Mesenchymal stem cell (in vitro differentiated cells and primary cell): ENCODE results near the gene CFAP58.

ENCODE experiments used
- DNase-seq: peaks from one replicate; pipeline ENCODE4 v3.0.0-alpha.2; 2013
- H2AFZ ChIP-seq: one replicate; pipeline ENCODE4 v1.6.1; 2013; ENCODE audit warnings: low read depth, mild to moderate bottlenecking, control low read depth, inconsistent platforms, low read length, moderate library complexity
- H2AK5ac ChIP-seq: 2 replicates; pipeline ENCODE4 v1.6.1; 2013; ENCODE audit warnings: low read length, moderate library complexity, mild to moderate bottlenecking, inconsistent platforms; ENCODE audit not compliant: severe bottlenecking
- H2BK120ac ChIP-seq: one replicate; pipeline ENCODE4 v1.6.1; 2013; ENCODE audit warnings: low read depth, mild to moderate bottlenecking, inconsistent platforms, low read length, moderate library complexity
- H2BK12ac ChIP-seq, 2 experiments: one replicate each; pipeline ENCODE4 v1.6.1; 2013; ENCODE audit warnings: inconsistent platforms in 2 of 2, low read length in 2 of 2, mild to moderate bottlenecking in 2 of 2, moderate library complexity in 2 of 2, control low read depth in 1 of 2
- H2BK15ac ChIP-seq: one replicate; pipeline ENCODE4 v1.6.1; 2013; ENCODE audit warnings: mild to moderate bottlenecking, low read depth, inconsistent platforms; ENCODE audit not compliant: poor library complexity, severe bottlenecking
- H2BK5ac ChIP-seq: 2 replicates; pipeline ENCODE4 v1.6.1; 2013; ENCODE audit warnings: low read depth, mild to moderate bottlenecking, low read length, control low read depth, inconsistent platforms; ENCODE audit not compliant: poor library complexity, severe bottlenecking
- H3K14ac ChIP-seq, 2 experiments: one replicate each; pipeline ENCODE4 v1.6.1; 2013; ENCODE audit warnings: inconsistent platforms in 2 of 2, low read length in 2 of 2, control low read depth in 1 of 2, mild to moderate bottlenecking in 1 of 2, moderate library complexity in 1 of 2
- H3K18ac ChIP-seq, 2 experiments: one replicate each; pipeline ENCODE4 v1.6.1; 2013; ENCODE audit warnings: inconsistent platforms in 2 of 2, low read length in 2 of 2, control low read depth in 1 of 2, low read depth in 1 of 2, mild to moderate bottlenecking in 1 of 2
- H3K23ac ChIP-seq, 2 experiments: one replicate each; pipeline ENCODE4 v1.6.1; 2013; ENCODE audit warnings: inconsistent platforms in 2 of 2, low read length in 2 of 2, mild to moderate bottlenecking in 2 of 2, moderate library complexity in 2 of 2, control low read depth in 1 of 2
- H3K27ac ChIP-seq: 2 replicates; pipeline ENCODE4 v1.5.1; 2013; ENCODE audit warnings: mild to moderate bottlenecking, moderate library complexity, low read length, control low read depth, inconsistent platforms; ENCODE audit not compliant: poor library complexity, severe bottlenecking
- H3K27me3 ChIP-seq, 2 experiments: 2 replicates each; pipeline versions ENCODE4 v1.6.1 to v1.7.0; 2013; ENCODE audit warnings: low read length in 2 of 2, mild to moderate bottlenecking in 2 of 2, moderate library complexity in 2 of 2, control low read depth in 1 of 2, inconsistent platforms in 1 of 2; ENCODE audit not compliant: control insufficient read depth in 1 of 2, insufficient read depth in 1 of 2
- H3K36me3 ChIP-seq, 2 experiments: 2 replicates each; pipeline versions ENCODE4 v1.6.1 to v1.7.0; 2013; ENCODE audit warnings: low read length in 2 of 2, control low read depth in 1 of 2, inconsistent platforms in 1 of 2, low read depth in 1 of 2, mild to moderate bottlenecking in 1 of 2; ENCODE audit not compliant: insufficient read depth in 2 of 2, control insufficient read depth in 1 of 2
- H3K4ac ChIP-seq, 2 experiments: one replicate each; pipeline ENCODE4 v1.6.1; 2013; ENCODE audit warnings: inconsistent platforms in 2 of 2, low read length in 2 of 2, mild to moderate bottlenecking in 2 of 2, moderate library complexity in 2 of 2, control low read depth in 1 of 2, low read depth in 1 of 2
- H3K4me1 ChIP-seq: 2 replicates; pipeline ENCODE4 v1.6.1; 2013; ENCODE audit warnings: low read depth, low read length, control low read depth; ENCODE audit not compliant: control insufficient read depth, insufficient read depth
- H3K4me2 ChIP-seq: 2 replicates; pipeline ENCODE4 v1.6.1; 2013; ENCODE audit warnings: low read length, mild to moderate bottlenecking, inconsistent platforms; ENCODE audit not compliant: poor library complexity, severe bottlenecking
- H3K4me3 ChIP-seq, 2 experiments: 2 replicates each; pipeline versions ENCODE4 v1.5.1 to v1.7.0; 2013; ENCODE audit warnings: low read length in 2 of 2, mild to moderate bottlenecking in 2 of 2, control low read depth in 1 of 2, low read depth in 1 of 2; ENCODE audit not compliant: insufficient read depth in 1 of 2
- H3K79me1 ChIP-seq: replicated peaks from 2 replicates; pipeline ENCODE4 v1.6.1; 2013; ENCODE audit warnings: mild to moderate bottlenecking, control low read depth, low read length, inconsistent platforms; ENCODE audit not compliant: poor library complexity, severe bottlenecking
- H3K9ac ChIP-seq: 2 replicates; pipeline ENCODE4 v1.7.0; 2013; ENCODE audit warnings: mild to moderate bottlenecking, low read length, moderate library complexity
- H3K9me3 ChIP-seq: 2 replicates; pipeline ENCODE4 v1.7.0; 2013; ENCODE audit warnings: mild to moderate bottlenecking, low read length; ENCODE audit not compliant: control insufficient read depth
- H4K8ac ChIP-seq: one replicate; pipeline ENCODE4 v1.6.1; 2013; ENCODE audit warnings: inconsistent platforms, mild to moderate bottlenecking, low read length, moderate library complexity
- H4K91ac ChIP-seq: one replicate; pipeline ENCODE4 v1.6.1; 2013; ENCODE audit warnings: mild to moderate bottlenecking, low read length, inconsistent platforms
- WGBS: methylation state at CpG from one replicate; pipeline ENCODE4 v1.1.7; 2013; ENCODE audit warnings: mixed read lengths; 5-methylcytosine and 5-hydroxymethylcytosine counted together

CFAP58 gene

GRCh38 chr10:104324931-104325330, 28.7 kb upstream of the CFAP58 start:
- no peak overlapping the region for H3K14ac ChIP-seq
- no peak overlapping the region for H3K4me2 ChIP-seq
- 95% methylated on average over 7 of the region's 10 CpGs for WGBS
- no peak overlapping the region for H2AFZ ChIP-seq
- no peak overlapping the region for H2BK120ac ChIP-seq
- no peak overlapping the region for H3K4ac ChIP-seq
- no peak overlapping the region for H3K18ac ChIP-seq
- peaks cover 29% of the 10 kb centered on the region for H3K79me1 ChIP-seq
- H4K91ac ChIP-seq = no peak overlapping the region
- H3K23ac ChIP-seq = no peak overlapping the region
- H4K8ac ChIP-seq = no peak overlapping the region
- H3K27me3 ChIP-seq = no peaks in the 10 kb centered on the region
- no peak overlapping the region for H3K4me3 ChIP-seq
- H3K9me3 ChIP-seq = no peaks in the 10 kb centered on the region
- no peak overlapping the region for H2AK5ac ChIP-seq
- H3K9ac ChIP-seq = peak overlapping the region; percentile 24
- no peak overlapping the region for H3K27ac ChIP-seq
- no peak overlapping the region for H2BK12ac ChIP-seq
- H2BK15ac ChIP-seq = no peak overlapping the region
- H3K36me3 ChIP-seq = peaks cover 31 to 40% of the 10 kb centered on the region in 2 experiments
- peaks cover 53% of the 10 kb centered on the region for H3K4me1 ChIP-seq
- DNase-seq = no peak
- H2BK5ac ChIP-seq = no peak overlapping the region

DNA sequence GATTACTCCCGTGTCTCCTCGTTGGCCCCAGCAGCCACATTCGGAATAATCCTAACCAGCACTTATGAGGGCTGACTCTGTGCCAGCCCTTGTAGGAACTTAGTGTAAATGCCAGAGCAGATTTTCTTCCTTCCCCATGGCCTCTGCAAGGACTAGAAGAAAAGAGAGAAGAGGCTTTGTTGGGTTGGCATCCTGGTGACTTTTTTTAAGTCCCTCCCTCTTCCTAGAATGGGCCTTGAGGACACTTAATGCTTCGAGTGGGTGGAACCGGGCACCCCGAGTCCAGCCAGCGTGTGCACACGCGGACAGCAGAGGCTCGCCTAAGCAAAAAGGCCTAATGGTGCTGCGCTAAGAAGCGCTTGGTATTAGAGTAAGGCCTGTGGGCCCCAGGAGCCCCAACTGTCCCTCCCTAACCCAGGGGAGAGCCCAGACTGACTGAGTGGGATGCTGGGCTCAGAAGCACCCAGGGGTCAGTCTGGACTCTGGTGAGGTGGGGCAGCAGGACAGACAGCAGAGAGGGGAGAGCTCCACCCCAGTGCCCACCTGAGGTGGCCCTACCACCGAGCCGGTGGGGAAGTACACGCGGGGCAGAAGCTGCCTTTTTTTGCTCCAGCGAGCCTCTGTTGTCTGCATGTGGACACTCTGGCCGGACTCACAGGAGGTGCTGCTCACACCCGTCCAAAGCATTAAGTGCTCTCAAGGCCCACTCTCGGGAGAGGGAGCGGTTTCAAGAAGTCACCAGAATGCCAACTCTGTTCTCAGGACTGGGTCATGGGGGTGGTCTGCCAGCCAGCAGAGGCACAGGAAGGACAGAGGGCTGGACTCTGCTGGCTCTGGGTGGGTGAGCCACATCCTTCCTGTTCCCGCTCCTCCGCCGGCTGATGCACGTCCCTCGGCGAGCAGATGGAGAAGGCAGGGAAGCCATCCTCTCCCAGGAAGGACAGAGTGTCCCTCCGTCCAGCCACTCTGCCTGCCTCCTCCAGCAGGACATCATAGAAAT, 27.9 kb upstream of the CFAP58 start:
- 90% methylated on average over 28 of the region's 28 CpGs for WGBS
- peaks cover 57% of the 10 kb centered on the region for H3K4me1 ChIP-seq
- peak overlapping the region in 1 of 2 experiments; percentile 52 for H3K18ac ChIP-seq
- no peak overlapping the region for H3K4me3 ChIP-seq
- H3K36me3 ChIP-seq = peaks cover 31 to 38% of the 10 kb centered on the region in 2 experiments
- H3K9ac ChIP-seq = peak overlapping the region; percentile 24
- no peaks in the 10 kb centered on the region for H3K9me3 ChIP-seq
- no peaks in the 10 kb centered on the region for H3K27me3 ChIP-seq
- DNase-seq = no peak
- H3K27ac ChIP-seq = no peak overlapping the region
- H3K79me1 ChIP-seq = peaks cover 29% of the 10 kb centered on the region
- no peak overlapping the region for H3K23ac ChIP-seq
- H2BK15ac ChIP-seq = peak overlapping the region; percentile 34
- peak overlapping the region; percentile 19 for H4K91ac ChIP-seq
- peak overlapping the region; percentile 81 for H4K8ac ChIP-seq
- no peak overlapping the region for H2AFZ ChIP-seq
- H3K4me2 ChIP-seq = no peak overlapping the region
- H2BK12ac ChIP-seq = peak overlapping the region in 1 of 2 experiments; percentile 37
- H2AK5ac ChIP-seq = no peak overlapping the region
- H3K4ac ChIP-seq = peak overlapping the region; percentile 4 to 41
- H3K14ac ChIP-seq = peak overlapping the region in 1 of 2 experiments; percentile 1
- H2BK5ac ChIP-seq = no peak overlapping the region
- H2BK120ac ChIP-seq = no peak overlapping the region

DNA sequence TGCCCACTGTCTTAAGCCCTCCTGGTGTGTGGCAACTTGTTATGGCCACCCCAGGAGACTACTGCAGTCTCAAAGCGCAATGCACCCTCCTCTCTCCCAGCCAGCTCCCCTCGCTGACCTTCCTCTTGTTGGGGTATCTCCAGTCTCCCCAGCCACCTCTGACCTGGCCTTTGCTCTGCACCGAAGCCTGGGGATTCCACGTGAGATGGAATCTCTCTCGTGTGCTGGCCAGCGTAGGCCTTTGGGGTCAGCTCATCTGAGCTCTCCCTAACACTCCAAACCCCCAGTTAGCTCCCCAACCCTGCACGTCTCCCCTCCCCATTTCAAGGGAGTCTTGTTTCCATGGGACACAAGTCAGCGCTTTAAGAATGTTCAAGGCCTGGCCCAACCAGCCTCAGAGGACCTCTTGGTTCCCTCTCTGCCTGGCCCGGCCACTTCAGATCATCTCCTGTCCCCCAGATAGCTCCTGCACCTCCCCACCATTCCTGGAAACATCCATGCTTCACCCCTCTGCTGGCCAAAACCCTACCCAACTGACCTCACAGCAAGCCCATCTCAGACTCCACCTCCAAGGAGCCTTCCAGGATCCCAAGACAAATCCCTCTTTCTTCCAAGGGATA, 26.5 kb upstream of the CFAP58 start:
- WGBS = 96% methylated on average over 9 of the region's 9 CpGs

More for the DNA sequence above, 26.5 kb upstream of the CFAP58 start:
- H2BK12ac ChIP-seq = peak overlapping the region in 1 of 2 experiments; percentile 98
- no peak overlapping the region for H2BK5ac ChIP-seq
- H3K9me3 ChIP-seq = no peaks in the 10 kb centered on the region
- H3K4me2 ChIP-seq = peak overlapping the region; percentile 6
- DNase-seq = no peak
- peak overlapping the region; percentile 97 for H3K9ac ChIP-seq
- peak overlapping the region in 1 of 2 experiments; percentile 88 for H3K14ac ChIP-seq
- H2BK15ac ChIP-seq = no peak overlapping the region
- H4K91ac ChIP-seq = peak overlapping the region; percentile 53
- H3K18ac ChIP-seq = peak overlapping the region; percentile 16 to 88
- H3K79me1 ChIP-seq = peaks cover 24% of the 10 kb centered on the region
- H3K36me3 ChIP-seq = peaks cover 27 to 37% of the 10 kb centered on the region in 2 experiments
- peak overlapping the region; percentile 22 for H2BK120ac ChIP-seq
- no peaks in the 10 kb centered on the region for H3K27me3 ChIP-seq
- peak overlapping the region; percentile 98 for H3K27ac ChIP-seq
- peak overlapping the region; percentile 67 for H2AK5ac ChIP-seq
- peak overlapping the region; percentile 29 for H4K8ac ChIP-seq
- peak overlapping the region; percentile 3 to 20 for H3K4ac ChIP-seq
- H3K4me1 ChIP-seq = peaks cover 55% of the 10 kb centered on the region
- no peak overlapping the region for H2AFZ ChIP-seq
- peak overlapping the region; percentile 46 to 57 for H3K23ac ChIP-seq
- H3K4me3 ChIP-seq = peak overlapping the region in 1 of 2 experiments; percentile 70
